IMR-90 (cell line): ENCODE data around the gene AATF. TPM values are rescaled to one million over a fixed set of nuclear protein-coding genes. Genes with fewer than 3 reads are reported as not detected.

Source experiments
- ATAC-seq: fragments of 200-7000 bp; cut with Tn5 transposase; 2 replicates; pipeline ENCODE4 v1.9.1; 2020; ENCODE audit warnings: low read depth, mild to moderate bottlenecking, moderate library complexity
- BruUV-seq: library from RNA; stranded (reverse); fragments of 400-500 nt; replicated peaks from 2 replicates; lab custom pipeline; 2021; lab: Mats Ljungman, UMichigan
- CTCF ChIA-PET: fragments of 300-600 bp; formaldehyde crosslinking; extraction: SDS; loops from one replicate; lab custom pipeline; 2021; ENCODE audit warnings: antibody characterized with exemption; lab: Yijun Ruan, JAX
- POLR2A ChIA-PET: fragments of 300-600 bp; sonication (Branson Sonifier 250); formaldehyde crosslinking; loops from one replicate; lab custom pipeline; 2022; ENCODE audit warnings: antibody characterized with exemption; ENCODE audit not compliant: unreplicated experiment; lab: Charles Lee
- DNase-seq: peaks from one replicate; pipeline ENCODE4 v3.0.0; 2013
- H2AFZ ChIP-seq: replicated peaks from 2 replicates; pipeline ENCODE3; 2013; ENCODE audit warnings: low read length, mild to moderate bottlenecking; ENCODE audit not compliant: poor library complexity
- H2AK5ac ChIP-seq: 2 replicates; pipeline ENCODE4 v1.6.1; 2013; ENCODE audit warnings: low read depth, low read length, inconsistent platforms
- H2AK9ac ChIP-seq: replicated peaks from 2 replicates; pipeline ENCODE3; 2013; ENCODE audit warnings: mild to moderate bottlenecking, low read depth, low read length, moderate library complexity; ENCODE audit not compliant: poor library complexity
- H2BK120ac ChIP-seq: 2 replicates; pipeline ENCODE4 v1.6.1; 2013; ENCODE audit warnings: low read depth, low read length, inconsistent platforms
- H2BK15ac ChIP-seq: 3 replicates; pipeline ENCODE4 v1.6.1; 2013; ENCODE audit warnings: low read depth, low read length, inconsistent platforms
- H2BK20ac ChIP-seq: 2 replicates; pipeline ENCODE4 v1.6.1; 2013; ENCODE audit warnings: low read depth, mild to moderate bottlenecking, inconsistent platforms, low read length, moderate library complexity
- H2BK5ac ChIP-seq: 2 replicates; pipeline ENCODE4 v1.6.1; 2013; ENCODE audit warnings: mild to moderate bottlenecking, low read depth, low read length, inconsistent platforms; ENCODE audit not compliant: poor library complexity, severe bottlenecking
- H3K14ac ChIP-seq: replicated peaks from 2 replicates; pipeline ENCODE4 v1.6.1; 2013; ENCODE audit warnings: low read depth, low read length, inconsistent platforms
- H3K18ac ChIP-seq: 2 replicates; pipeline ENCODE4 v1.6.1; 2013; ENCODE audit warnings: low read depth, low read length, control low read depth
- H3K23ac ChIP-seq: 2 replicates; pipeline ENCODE4 v1.6.1; 2013; ENCODE audit warnings: low read depth, low read length, inconsistent platforms
- H3K27ac ChIP-seq: 2 replicates; pipeline ENCODE4 v1.5.1; 2013; ENCODE audit warnings: mild to moderate bottlenecking, control low read depth, low read length; ENCODE audit not compliant: insufficient read depth
- H3K27me3 ChIP-seq: 2 replicates; pipeline ENCODE4 v1.6.1; 2013; ENCODE audit warnings: low read length; ENCODE audit not compliant: control insufficient read depth, insufficient read depth
- H3K36me3 ChIP-seq: 2 replicates; pipeline ENCODE4 v1.6.1; 2013; ENCODE audit warnings: low read length, mixed read lengths; ENCODE audit not compliant: control insufficient read depth, insufficient read depth
- H3K4ac ChIP-seq: 2 replicates; pipeline ENCODE4 v1.6.1; 2013; ENCODE audit warnings: low read depth, low read length, inconsistent platforms
- H3K4me1 ChIP-seq: 2 replicates; pipeline ENCODE4 v1.6.1; 2013; ENCODE audit warnings: low read length, mixed read lengths; ENCODE audit not compliant: control insufficient read depth, insufficient read depth
- H3K4me2 ChIP-seq: 2 replicates; pipeline ENCODE4 v1.6.1; 2013; ENCODE audit warnings: low read depth, mild to moderate bottlenecking, control low read depth, low read length, moderate library complexity
- H3K4me3 ChIP-seq: 2 replicates; pipeline ENCODE4 v1.5.1; 2013; ENCODE audit warnings: low read depth, mild to moderate bottlenecking, control low read depth, low read length, moderate library complexity; ENCODE audit not compliant: insufficient read depth
- H3K56ac ChIP-seq: 2 replicates; pipeline ENCODE4 v1.6.1; 2013; ENCODE audit warnings: low read length, inconsistent platforms; ENCODE audit not compliant: insufficient read depth; ENCODE audit errors: extremely low read depth
- H3K79me1 ChIP-seq, 2 experiments: 2 replicates each; pipeline ENCODE4 v1.6.1; 2013; ENCODE audit warnings: low read length in 2 of 2, inconsistent platforms in 1 of 2, low read depth in 1 of 2
- H3K9ac ChIP-seq: 2 replicates; pipeline ENCODE4 v1.6.1; 2013; ENCODE audit warnings: low read depth, low read length, control low read depth
- H3K9me1 ChIP-seq: 2 replicates; pipeline ENCODE4 v1.6.1; 2013; ENCODE audit warnings: low read length, inconsistent platforms; ENCODE audit not compliant: insufficient read depth
- H3K9me3 ChIP-seq: 2 replicates; pipeline ENCODE4 v1.6.1; 2013; ENCODE audit warnings: low read length; ENCODE audit not compliant: control insufficient read depth, insufficient read depth
- H4K20me1 ChIP-seq: 2 replicates; pipeline ENCODE4 v1.6.1; 2013; ENCODE audit warnings: low read length, inconsistent platforms; ENCODE audit not compliant: insufficient read depth
- H4K5ac ChIP-seq: 2 replicates; pipeline ENCODE4 v1.6.1; 2013; ENCODE audit warnings: mild to moderate bottlenecking, low read depth, low read length, control low read depth
- H4K8ac ChIP-seq, 2 experiments: 2 replicates each; pipeline ENCODE4 v1.6.1; 2013; ENCODE audit warnings: low read depth in 2 of 2, low read length in 2 of 2, control low read depth in 1 of 2, inconsistent platforms in 1 of 2
- H4K91ac ChIP-seq: 2 replicates; pipeline ENCODE4 v1.6.1; 2013; ENCODE audit warnings: low read depth, low read length, inconsistent platforms; ENCODE audit not compliant: insufficient read depth
- BHLHE40 ChIP-seq: fragments of 150-350 bp; IDR thresholded peaks from 2 replicates; pipeline ENCODE4 v1.6.1; 2016; ENCODE audit warnings: mild to moderate bottlenecking, low read depth, low read length
- CEBPB ChIP-seq: IDR thresholded peaks from 2 replicates; pipeline ENCODE4 v1.6.1; 2012; ENCODE audit warnings: low read depth, low read length, improper control_type of control experiment
- CHD1 ChIP-seq: IDR thresholded peaks from 2 replicates; pipeline ENCODE4 v1.6.1; 2012; ENCODE audit warnings: low read depth, low read length, improper control_type of control experiment
- CTCF ChIP-seq: conservative IDR thresholded peaks from 2 replicates; pipeline ENCODE4 v1.5.1; 2012; ENCODE audit warnings: mild to moderate bottlenecking, low read depth, low read length, improper control_type of control experiment
- ELK1 ChIP-seq: fragments of 150-350 bp; IDR thresholded peaks from 2 replicates; pipeline ENCODE4 v1.6.1; 2016; ENCODE audit warnings: low read depth, mild to moderate bottlenecking, low read length, moderate library complexity, borderline replicate concordance
- FOS ChIP-seq: fragments of 150-350 bp; IDR thresholded peaks from 2 replicates; pipeline ENCODE4 v1.6.1; 2016; ENCODE audit warnings: low read depth, low read length
- MAFK ChIP-seq: IDR thresholded peaks from 2 replicates; pipeline ENCODE4 v1.6.1; 2012; ENCODE audit warnings: low read depth, low read length, improper control_type of control experiment
- MAZ ChIP-seq: IDR thresholded peaks from 2 replicates; pipeline ENCODE4 v1.6.1; 2012; ENCODE audit warnings: low read depth, mild to moderate bottlenecking, low read length, improper control_type of control experiment, moderate library complexity, borderline replicate concordance
- MXI1 ChIP-seq: IDR thresholded peaks from 2 replicates; pipeline ENCODE4 v1.6.1; 2012; ENCODE audit warnings: low read depth, mild to moderate bottlenecking, low read length, moderate library complexity, borderline replicate concordance
- NFE2L2 ChIP-seq: fragments of 150-350 bp; IDR thresholded peaks from 2 replicates; pipeline ENCODE4 v1.6.1; 2016; ENCODE audit warnings: low read depth, mild to moderate bottlenecking, low read length
- POLR2A ChIP-seq: IDR thresholded peaks from 2 replicates; pipeline ENCODE4 v1.6.1; 2012; ENCODE audit warnings: mild to moderate bottlenecking, low read depth, low read length
- RAD21 ChIP-seq: IDR thresholded peaks from 2 replicates; pipeline ENCODE4 v1.6.1; 2012; ENCODE audit warnings: low read length, improper control_type of control experiment
- RCOR1 ChIP-seq: IDR thresholded peaks from 2 replicates; pipeline ENCODE4 v1.6.1; 2012; ENCODE audit warnings: mild to moderate bottlenecking, low read length, improper control_type of control experiment; ENCODE audit not compliant: insufficient replicate concordance
- RFX5 ChIP-seq: IDR thresholded peaks from 2 replicates; pipeline ENCODE4 v1.8.0; 2012; ENCODE audit warnings: low read depth, mild to moderate bottlenecking, low read length, moderate library complexity
- SMC3 ChIP-seq: fragments of 150-350 bp; IDR thresholded peaks from 2 replicates; pipeline ENCODE4 v1.6.1; 2016; ENCODE audit warnings: low read depth, mild to moderate bottlenecking, antibody characterized with exemption, low read length, moderate library complexity
- USF2 ChIP-seq: fragments of 150-350 bp; IDR thresholded peaks from 2 replicates; pipeline ENCODE4 v1.6.1; 2017; ENCODE audit warnings: mild to moderate bottlenecking, antibody characterized with exemption, low read length, low read depth
- dilution Hi-C: fragments of 300-500 bp; cut with HindIII; formaldehyde crosslinking; loops from one replicate; pipeline ENCODE4 v1.14.3; 2018; ENCODE audit warnings: low sequenced_read_pairs; ENCODE audit not compliant: unreplicated experiment
- in situ Hi-C: fragments of 300-500 bp; cut with MboI; formaldehyde crosslinking; loops from 3 replicates; pipeline ENCODE4 v1.14.3; 2019; ENCODE audit warnings: low sequenced_read_pairs, inconsistent platforms, mixed read lengths
- intact Hi-C: fragments of 100-400 bp; cut with micrococcal nuclease; formaldehyde crosslinking; loops from 2 replicates; pipeline ENCODE4 v1.10.0; 2022
- polyA plus RNA-seq, 3 experiments: library from polyadenylated mRNA; depleted of rRNA; stranded (reverse); fragments of >200 nt; gene quantifications; 2 replicates each; pipeline ENCODE4 v1.2.3, GENCODE V29; 2012; ENCODE audit warnings: low replicate concordance in 1 of 3
- total RNA-seq: library from RNA; depleted of rRNA; stranded (reverse); fragments of >200 nt; gene quantifications from 2 replicates; pipeline ENCODE4 v1.2.3, GENCODE V29; 2012

Gene AATF
- total and polyA plus RNA-seq, 2 of the 4 experiments (the other 2 are of a cell fraction), result 21.0 to 34.8 TPM

- no peak overlapping the region for H2BK15ac ChIP-seq
- intact Hi-C loops (no loop called here), in situ Hi-C loops (no loop called here), dilution Hi-C loops (no loop called here)
- H4K20me1 ChIP-seq, result no peaks in the 10 kb centered on the region
- H3K79me1 ChIP-seq, result no peaks in the 10 kb centered on the region
- no peak overlapping the region for H3K27ac ChIP-seq
- no peak overlapping the region for H2BK20ac ChIP-seq
- no peak overlapping the region for H3K9ac ChIP-seq
- no peaks in the 10 kb centered on the region for H3K9me3 ChIP-seq
- DNase-seq, result no peak
- no peak overlapping the region for H2AFZ ChIP-seq
- ATAC-seq, result no peak
- no peak overlapping the region for H3K4me3 ChIP-seq
- BruUV-seq, result no TSS peak
- TF ChIP-seq NFE2L2 (no peak), MXI1 (no peak), BHLHE40 (no peak), MAZ (no peak), CHD1 (no peak), RCOR1 (no peak), USF2 (no peak), CTCF (no peak), POLR2A (no peak), SMC3 (no peak), ELK1 (no peak), CEBPB (no peak), RAD21 (no peak), FOS (no peak), RFX5 (no peak), MAFK (no peak)
- H4K8ac ChIP-seq, result no peak overlapping the region
- H3K27me3 ChIP-seq, result no peaks in the 10 kb centered on the region
- no peak overlapping the region for H3K18ac ChIP-seq
- no peaks in the 10 kb centered on the region for H3K4me1 ChIP-seq
- H2AK9ac ChIP-seq, result no peak overlapping the region
- H3K14ac ChIP-seq, result no peak overlapping the region
- H3K56ac ChIP-seq, result no peak overlapping the region
- peaks cover 32% of the 10 kb centered on the region for H3K36me3 ChIP-seq
- H3K4me2 ChIP-seq, result no peak overlapping the region
- POLR2A ChIA-PET, result no interaction called here
- no peak overlapping the region for H4K91ac ChIP-seq
- no peak overlapping the region for H2BK5ac ChIP-seq
- no peak overlapping the region for H2BK120ac ChIP-seq
- H4K5ac ChIP-seq, result no peak overlapping the region
- no peak overlapping the region for H3K4ac ChIP-seq
- CTCF ChIA-PET, result interaction anchor here (1.3 kb wide), 1 partner anchor 9 kb away, joined by 3 read pairs; no protein-coding TSS in a partner anchor
- H3K9me1 ChIP-seq, result peaks cover 11% of the 10 kb centered on the region; the same call in 1 of the 2 replicates
- no peak overlapping the region for H2AK5ac ChIP-seq
- no peak overlapping the region for H3K23ac ChIP-seq
Observed at GRCh38 chr17:37092701-37093100, 143.9 kb downstream of the AATF start.
